Uterus (tissue), 4 donors: Measurements from ENCODE around the gene NADSYN1. TPM values are rescaled to one million over a fixed set of nuclear protein-coding genes. Genes with fewer than 3 reads are reported as not detected.
"Not testable (repeated sequence)": the region's sequence is repeated elsewhere in the genome, so short reads cannot be mapped to it uniquely, and the experiment has no call there.

Experiments
- DNase-seq, 2 donors: peaks; one replicate each; pipeline ENCODE4 v3.0.0-alpha.2; 2019 to 2020
- H3K27ac ChIP-seq, 2 donors: fragments of 200-600 bp; sonication (generic); 1 replicate in 1 of 2; 2 replicates in 1 of 2; pipeline ENCODE4 v1.5.1; 2016 to 2018
- H3K27me3 ChIP-seq, 2 donors: fragments of 200-600 bp; sonication (generic); one replicate each; pipeline ENCODE4 v1.5.1; 2018 to 2019; ENCODE audit warnings: control low read depth in 1 of 2
- H3K36me3 ChIP-seq, 2 donors: fragments of 200-600 bp; sonication (generic); one replicate each; pipeline ENCODE4 v1.5.1; 2019; ENCODE audit warnings: control low read depth in 1 of 2
- H3K4me1 ChIP-seq, 2 donors: fragments of 200-600 bp; sonication (generic); one replicate each; pipeline ENCODE4 v1.5.1; 2018 to 2019; ENCODE audit warnings: control low read depth in 1 of 2
- H3K4me3 ChIP-seq, 2 donors: fragments of 200-600 bp; sonication (generic); 1 replicate in 1 of 2; 2 replicates in 1 of 2; pipeline ENCODE4 v1.5.1; 2018 to 2019; ENCODE audit warnings: mild to moderate bottlenecking in 1 of 2
- H3K9me3 ChIP-seq, 2 donors: fragments of 200-600 bp; sonication (generic); one replicate each; pipeline ENCODE4 v1.5.1; 2019; ENCODE audit warnings: control low read depth in 1 of 2
- CTCF ChIP-seq, 4 experiments: fragments of 200-600 bp in 2 of 4; fragments of 450-650 bp in 2 of 4; sonication (generic) in 2 of 4; IDR thresholded peaks; one replicate each; pipeline ENCODE4 v1.5.1; 2016 to 2019; ENCODE audit warnings: antibody characterized with exemption in 4 of 4, mild to moderate bottlenecking in 2 of 4, moderate library complexity in 1 of 4
- POLR2A ChIP-seq, 2 donors: fragments of 450-650 bp; IDR thresholded peaks; one replicate each; pipeline ENCODE4 v1.6.1; 2016; ENCODE audit warnings: antibody characterized with exemption in 2 of 2, mild to moderate bottlenecking in 1 of 2, moderate library complexity in 1 of 2
- intact Hi-C: fragments of 100-400 bp; cut with DNase I; formaldehyde crosslinking; loops from one replicate; pipeline ENCODE4 v1.15.1; 2023; ENCODE audit warnings: low total_unique reads
- total RNA-seq, 4 donors: library from RNA; depleted of rRNA in 3 of 4; stranded (reverse); fragments of >200 nt in 3 of 4; gene quantifications; one replicate each; pipeline versions ENCODE4 v1.1.0 to v1.2.4, GENCODE V29; 2014 to 2023
- donor health status: DM: yes; HTN: yes; CAD: no.

Gene NADSYN1
- total RNA-seq, 4 donors from 2014 or later = 20.0 to 73.0 (median 32.8) TPM

- H3K4me1 ChIP-seq = no peaks in the 10 kb centered on the region
- intact Hi-C loops = no loop called here
- H3K36me3 ChIP-seq = no peaks in the 10 kb centered on the region
- no peak overlapping the region for H3K4me3 ChIP-seq
- H3K27ac ChIP-seq = no peak overlapping the region
- H3K9me3 ChIP-seq = no peaks in the 10 kb centered on the region
- no peak for TF ChIP-seq CTCF (IDR thresholded peaks at IDR 0.05)
- TF ChIP-seq POLR2A (IDR thresholded peaks at IDR 0.05) = no peak
- H3K27me3 ChIP-seq = no peaks in the 10 kb centered on the region
- DNase-seq = no peak
Measured at GRCh38 chr11:71532036-71532610, 79.1 kb downstream of the NADSYN1 start.

- H3K36me3 ChIP-seq, DNase-seq, H3K4me1 ChIP-seq, H3K27me3 ChIP-seq, H3K27ac ChIP-seq, intact Hi-C loops, H3K9me3 ChIP-seq, H3K4me3 ChIP-seq: not testable (repeated sequence)
Measured at GRCh38 chr11:71534711-71535608, 82.0 kb downstream of the NADSYN1 start.

GRCh38 chr11:71535825-71536224 lies 82.8 kb downstream of the NADSYN1 start:
- no peaks in the 10 kb centered on the region for H3K36me3 ChIP-seq
- H3K4me1 ChIP-seq = no peaks in the 10 kb centered on the region
- DNase-seq = no peak
- H3K27ac ChIP-seq = no peak overlapping the region
- no peaks in the 10 kb centered on the region for H3K9me3 ChIP-seq
- H3K27me3 ChIP-seq = no peaks in the 10 kb centered on the region
- no peak overlapping the region for H3K4me3 ChIP-seq
- intact Hi-C loops = no loop called here
- TF ChIP-seq CTCF (IDR thresholded peaks at IDR 0.05) (no peak), POLR2A (IDR thresholded peaks at IDR 0.05) (no peak)

GRCh38 chr11:71537537-71537936 lies 84.5 kb downstream of the NADSYN1 start:
- H3K36me3 ChIP-seq = no peaks in the 10 kb centered on the region
- intact Hi-C loops = no loop called here
- H3K27ac ChIP-seq = no peak overlapping the region
- TF ChIP-seq POLR2A (IDR thresholded peaks at IDR 0.05) (no peak), CTCF (IDR thresholded peaks at IDR 0.05) (no peak)
- no peaks in the 10 kb centered on the region for H3K27me3 ChIP-seq
- no peaks in the 10 kb centered on the region for H3K4me1 ChIP-seq
- H3K4me3 ChIP-seq = no peak overlapping the region
- H3K9me3 ChIP-seq = no peaks in the 10 kb centered on the region
- DNase-seq = no peak

GRCh38 chr11:71537977-71538665 lies 85.1 kb downstream of the NADSYN1 start, which contains the start of gene KRTAP5-8:
Gene KRTAP5-8 (plus strand): TSS chr11:71538025. CDS start chr11:71538056, 31 bp downstream.
- H3K4me1 ChIP-seq, DNase-seq, H3K27ac ChIP-seq: not testable (repeated sequence)

GRCh38 chr11:71538666-71538990 lies 85.6 kb downstream of the NADSYN1 start:
- intact Hi-C loops = no loop called here

More at GRCh38 chr11:71537977-71538665, 85.1 kb downstream of the NADSYN1 start, which contains the start of gene KRTAP5-8:
- H3K4me3 ChIP-seq, H3K36me3 ChIP-seq, intact Hi-C loops, H3K9me3 ChIP-seq, H3K27me3 ChIP-seq: not testable (repeated sequence)

More at GRCh38 chr11:71538666-71538990, 85.6 kb downstream of the NADSYN1 start:
- no peaks in the 10 kb centered on the region for H3K36me3 ChIP-seq
- no peak for DNase-seq
- no peak overlapping the region for H3K4me3 ChIP-seq
- no peak for TF ChIP-seq POLR2A (IDR thresholded peaks at IDR 0.05)
- TF ChIP-seq CTCF (IDR thresholded peaks at IDR 0.05) = no peak
- H3K9me3 ChIP-seq = no peaks in the 10 kb centered on the region
- H3K4me1 ChIP-seq = no peaks in the 10 kb centered on the region
- H3K27ac ChIP-seq = no peak overlapping the region
- H3K27me3 ChIP-seq = no peaks in the 10 kb centered on the region
